HepG2 (cell line): ENCODE results near the gene ATP7B. TPM values are rescaled to one million over a fixed set of nuclear protein-coding genes. Genes with fewer than 3 reads are reported as not detected.
A peak's percentile ranks its signal among the peaks of the same experiment; 100 is the strongest.

Experiments used
- BRCA1 ChIP-seq: sonication (generic); formaldehyde crosslinking; IDR thresholded peaks from 2 replicates; pipeline ENCODE4 v1.4.0; 2020; ENCODE audit warnings: missing genetic modification reagents
- GZF1 ChIP-seq: sonication (generic); formaldehyde crosslinking; IDR thresholded peaks from 2 replicates; pipeline ENCODE4 v1.5.1; 2020; ENCODE audit warnings: mild to moderate bottlenecking, missing genetic modification reagents
- NR2F2 ChIP-seq: IDR thresholded peaks from 2 replicates; pipeline ENCODE4 v1.6.1; 2012; ENCODE audit warnings: low read depth, inconsistent platforms, borderline replicate concordance
- RFX3 ChIP-seq: IDR thresholded peaks from 2 replicates; pipeline ENCODE4 v1.6.1; 2016; ENCODE audit warnings: missing biosample characterization, missing genetic modification reagents
- SALL2 ChIP-seq: sonication (generic); formaldehyde crosslinking; IDR thresholded peaks from 2 replicates; pipeline ENCODE4 v1.8.1; 2023; ENCODE audit warnings: mild to moderate bottlenecking, missing genetic modification reagents, inconsistent platforms
- SNAI1 ChIP-seq: sonication (generic); formaldehyde crosslinking; IDR thresholded peaks from 2 replicates; pipeline ENCODE4 v1.5.0; 2020; ENCODE audit warnings: mild to moderate bottlenecking, missing genetic modification reagents, borderline replicate concordance
- ZNF281 ChIP-seq: sonication (generic); formaldehyde crosslinking; IDR thresholded peaks from 2 replicates; pipeline ENCODE4 v1.4.0; 2020; ENCODE audit warnings: missing genetic modification reagents, borderline replicate concordance
- polyA plus RNA-seq, 8 experiments: library from polyadenylated mRNA; depleted of rRNA in 3 of 8; stranded (reverse) in 7 of 8; unstranded in 1 of 8; fragments of >200 nt; fragmentation: Illumina TruSeq in 4 of 8; extraction: Trizol in 4 of 8; gene quantifications; 2 replicates each; pipeline versions ENCODE4 v1.2.1 to v1.2.3, GENCODE V29; 2011 to 2016; ENCODE audit warnings: low read depth in 4 of 8, missing spikeins in 1 of 8, mixed read lengths in 1 of 8; ENCODE audit not compliant: insufficient read depth in 1 of 8
- total RNA-seq, 5 experiments: library from RNA; depleted of rRNA; stranded (reverse); fragments of >200 nt; fragmentation: Illumina TruSeq; extraction: Trizol; gene quantifications; 2 replicates each; pipeline ENCODE4 v1.2.3, GENCODE V29; 2016; ENCODE audit warnings: low read depth in 1 of 5
- TF ChIP-seq, protein P1 (sequence below): sonication (generic); formaldehyde crosslinking; IDR thresholded peaks from 2 replicates; pipeline ENCODE4 v1.5.0; 2020; ENCODE audit warnings: mild to moderate bottlenecking, missing genetic modification reagents, moderate library complexity
- TF ChIP-seq, protein P2 (sequence below), 2 experiments: IDR thresholded peaks; 2 replicates each; pipeline ENCODE4 v1.6.1; 2011 to 2012; ENCODE audit warnings: low read length in 2 of 2, borderline replicate concordance in 1 of 2, low read depth in 1 of 2, mild to moderate bottlenecking in 1 of 2, moderate library complexity in 1 of 2
- TF ChIP-seq, protein P3 (sequence below): sonication (generic); formaldehyde crosslinking; IDR thresholded peaks from 2 replicates; pipeline ENCODE4 v1.4.0; 2020; ENCODE audit warnings: missing genetic modification reagents

Gene ATP7B
- total and polyA plus RNA-seq, 2 of the 13 experiments (the other 11 are each of a cell fraction or from before 2014, with no cell fraction given), result 31.8 to 57.4 TPM

DNA sequence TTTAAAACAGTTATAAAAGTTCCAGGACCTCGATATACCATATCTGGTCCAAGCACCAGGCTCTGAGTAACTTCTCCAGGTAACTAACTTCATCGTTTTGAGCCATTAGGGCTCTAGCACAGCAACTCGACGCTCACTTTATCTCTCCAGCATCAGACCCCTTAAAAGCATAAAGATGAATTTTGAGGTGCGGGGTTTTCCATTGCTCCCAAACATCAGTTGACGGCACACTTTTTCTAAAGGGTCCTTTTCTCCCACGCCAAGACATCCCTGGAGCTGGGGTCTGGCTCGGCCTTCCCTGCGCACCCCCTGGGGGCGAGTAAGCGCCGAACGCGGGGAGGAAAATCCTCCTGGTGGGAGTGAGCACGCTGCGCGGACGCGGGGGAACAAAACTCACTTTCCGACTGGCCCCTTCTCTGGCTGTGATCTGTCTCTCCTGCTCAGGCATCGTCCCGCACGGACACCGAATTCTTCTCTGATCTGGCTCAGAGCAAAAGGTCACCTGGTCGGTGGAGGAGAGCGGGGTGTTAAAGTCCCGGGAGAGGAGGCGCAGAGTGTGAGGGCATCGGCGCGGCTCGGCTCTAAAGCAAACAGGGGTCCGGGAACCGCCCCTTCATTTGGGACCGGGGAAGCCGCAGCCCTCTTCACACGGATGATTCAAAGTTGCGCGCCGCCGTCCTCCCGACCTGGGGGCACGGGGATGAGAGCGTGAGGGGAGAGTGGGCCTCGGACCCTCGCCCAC is at the start of gene ATP7B (continued):
- TF ChIP-seq, protein P1, sequence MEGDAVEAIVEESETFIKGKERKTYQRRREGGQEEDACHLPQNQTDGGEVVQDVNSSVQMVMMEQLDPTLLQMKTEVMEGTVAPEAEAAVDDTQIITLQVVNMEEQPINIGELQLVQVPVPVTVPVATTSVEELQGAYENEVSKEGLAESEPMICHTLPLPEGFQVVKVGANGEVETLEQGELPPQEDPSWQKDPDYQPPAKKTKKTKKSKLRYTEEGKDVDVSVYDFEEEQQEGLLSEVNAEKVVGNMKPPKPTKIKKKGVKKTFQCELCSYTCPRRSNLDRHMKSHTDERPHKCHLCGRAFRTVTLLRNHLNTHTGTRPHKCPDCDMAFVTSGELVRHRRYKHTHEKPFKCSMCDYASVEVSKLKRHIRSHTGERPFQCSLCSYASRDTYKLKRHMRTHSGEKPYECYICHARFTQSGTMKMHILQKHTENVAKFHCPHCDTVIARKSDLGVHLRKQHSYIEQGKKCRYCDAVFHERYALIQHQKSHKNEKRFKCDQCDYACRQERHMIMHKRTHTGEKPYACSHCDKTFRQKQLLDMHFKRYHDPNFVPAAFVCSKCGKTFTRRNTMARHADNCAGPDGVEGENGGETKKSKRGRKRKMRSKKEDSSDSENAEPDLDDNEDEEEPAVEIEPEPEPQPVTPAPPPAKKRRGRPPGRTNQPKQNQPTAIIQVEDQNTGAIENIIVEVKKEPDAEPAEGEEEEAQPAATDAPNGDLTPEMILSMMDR (CRISPR knock-in tag), result 0 out of 2 replicates have a peak, but pooled peaks have one; percentile 38
- 0 out of 2 replicates have a peak, but pooled peaks have one; percentile 61 for TF ChIP-seq BRCA1 (CRISPR knock-in tag)
- TF ChIP-seq ZNF281 (CRISPR knock-in tag), result no peak
- TF ChIP-seq, protein P2, sequence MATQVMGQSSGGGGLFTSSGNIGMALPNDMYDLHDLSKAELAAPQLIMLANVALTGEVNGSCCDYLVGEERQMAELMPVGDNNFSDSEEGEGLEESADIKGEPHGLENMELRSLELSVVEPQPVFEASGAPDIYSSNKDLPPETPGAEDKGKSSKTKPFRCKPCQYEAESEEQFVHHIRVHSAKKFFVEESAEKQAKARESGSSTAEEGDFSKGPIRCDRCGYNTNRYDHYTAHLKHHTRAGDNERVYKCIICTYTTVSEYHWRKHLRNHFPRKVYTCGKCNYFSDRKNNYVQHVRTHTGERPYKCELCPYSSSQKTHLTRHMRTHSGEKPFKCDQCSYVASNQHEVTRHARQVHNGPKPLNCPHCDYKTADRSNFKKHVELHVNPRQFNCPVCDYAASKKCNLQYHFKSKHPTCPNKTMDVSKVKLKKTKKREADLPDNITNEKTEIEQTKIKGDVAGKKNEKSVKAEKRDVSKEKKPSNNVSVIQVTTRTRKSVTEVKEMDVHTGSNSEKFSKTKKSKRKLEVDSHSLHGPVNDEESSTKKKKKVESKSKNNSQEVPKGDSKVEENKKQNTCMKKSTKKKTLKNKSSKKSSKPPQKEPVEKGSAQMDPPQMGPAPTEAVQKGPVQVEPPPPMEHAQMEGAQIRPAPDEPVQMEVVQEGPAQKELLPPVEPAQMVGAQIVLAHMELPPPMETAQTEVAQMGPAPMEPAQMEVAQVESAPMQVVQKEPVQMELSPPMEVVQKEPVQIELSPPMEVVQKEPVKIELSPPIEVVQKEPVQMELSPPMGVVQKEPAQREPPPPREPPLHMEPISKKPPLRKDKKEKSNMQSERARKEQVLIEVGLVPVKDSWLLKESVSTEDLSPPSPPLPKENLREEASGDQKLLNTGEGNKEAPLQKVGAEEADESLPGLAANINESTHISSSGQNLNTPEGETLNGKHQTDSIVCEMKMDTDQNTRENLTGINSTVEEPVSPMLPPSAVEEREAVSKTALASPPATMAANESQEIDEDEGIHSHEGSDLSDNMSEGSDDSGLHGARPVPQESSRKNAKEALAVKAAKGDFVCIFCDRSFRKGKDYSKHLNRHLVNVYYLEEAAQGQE (IDR thresholded peaks at IDR 0.05; ENCODE audit: borderline replicate concordance in 1 of 2, low read depth in 1 of 2, low read length in 2 of 2), result 0 out of 4 replicates have a peak, but pooled peaks of 1 of the 2 experiments have one; percentile 17
- peak; percentile 23; the same call in 1 of the 2 replicates for TF ChIP-seq GZF1 (CRISPR knock-in tag)
- TF ChIP-seq SALL2, result peak; percentile 22; the same call in 1 of the 2 replicates
- no peak for TF ChIP-seq RFX3
- 0 out of 2 replicates have a peak, but pooled peaks have one; percentile 41 for TF ChIP-seq NR2F2
- 0 out of 2 replicates have a peak, but pooled peaks have one; percentile 31 for TF ChIP-seq SNAI1
- TF ChIP-seq, protein P3, sequence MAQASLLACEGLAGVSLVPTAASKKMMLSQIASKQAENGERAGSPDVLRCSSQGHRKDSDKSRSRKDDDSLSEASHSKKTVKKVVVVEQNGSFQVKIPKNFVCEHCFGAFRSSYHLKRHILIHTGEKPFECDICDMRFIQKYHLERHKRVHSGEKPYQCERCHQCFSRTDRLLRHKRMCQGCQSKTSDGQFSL, result no peak
